Measurements from ENCODE around the gene BCAS3. TPM values are rescaled to one million over a fixed set of nuclear protein-coding genes. Genes with fewer than 3 reads are reported as not detected.

Gene BCAS3
- total and polyA plus RNA-seq, 2 donors = 6.9 to 12.4 TPM

Other genes starting within 250 kb of the BCAS3 start
- gene APPBP2, start 151.6 kb upstream of the BCAS3 start, total RNA-seq = 17.8 TPM
- 11.4 TPM for gene APPBP2, start 151.6 kb upstream of the BCAS3 start, polyA plus RNA-seq
- gene PPM1D, start 77.7 kb upstream of the BCAS3 start, total RNA-seq = 10.9 TPM
- 6.5 TPM for gene PPM1D, start 77.7 kb upstream of the BCAS3 start, polyA plus RNA-seq